Measurements from ENCODE around the gene ZNF516.

Gene ZNF516

DNA sequence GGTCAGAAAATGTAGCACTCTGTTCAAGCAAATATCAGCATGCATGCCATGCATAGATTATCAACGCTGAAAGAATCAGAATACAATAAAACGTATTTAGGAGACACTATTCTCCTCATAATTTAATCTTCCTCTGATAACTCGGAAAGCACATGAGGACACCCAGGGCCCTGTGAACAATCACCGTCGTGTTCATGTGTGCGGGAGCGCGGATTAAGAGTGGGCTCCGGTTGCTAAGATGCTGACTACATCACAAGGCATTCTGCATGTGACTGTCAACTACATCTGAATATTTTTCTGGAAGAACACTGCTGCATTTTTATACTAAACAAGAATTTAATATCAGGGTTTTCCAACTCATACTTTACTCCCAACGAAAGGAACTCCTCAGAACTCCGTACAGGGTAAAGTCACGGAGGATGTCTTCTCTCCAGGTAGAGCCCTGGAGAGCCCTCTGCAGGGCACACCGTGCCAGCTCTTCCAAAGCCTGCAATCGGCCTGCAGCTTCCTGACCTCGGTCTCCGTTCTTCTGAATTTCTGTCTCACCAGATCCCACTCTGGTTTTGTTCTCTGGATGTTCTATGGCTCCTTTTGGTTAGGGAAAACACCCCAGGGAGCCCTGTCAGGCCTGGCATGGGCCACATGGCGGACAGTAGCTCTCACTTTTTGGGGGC lies 59.6 kb downstream of the ZNF516 start:
- no peak for DNase-seq

- DNase-seq, result no peak
Measured at GRCh38 chr18:76434452-76434851, 60.6 kb downstream of the ZNF516 start.

DNA sequence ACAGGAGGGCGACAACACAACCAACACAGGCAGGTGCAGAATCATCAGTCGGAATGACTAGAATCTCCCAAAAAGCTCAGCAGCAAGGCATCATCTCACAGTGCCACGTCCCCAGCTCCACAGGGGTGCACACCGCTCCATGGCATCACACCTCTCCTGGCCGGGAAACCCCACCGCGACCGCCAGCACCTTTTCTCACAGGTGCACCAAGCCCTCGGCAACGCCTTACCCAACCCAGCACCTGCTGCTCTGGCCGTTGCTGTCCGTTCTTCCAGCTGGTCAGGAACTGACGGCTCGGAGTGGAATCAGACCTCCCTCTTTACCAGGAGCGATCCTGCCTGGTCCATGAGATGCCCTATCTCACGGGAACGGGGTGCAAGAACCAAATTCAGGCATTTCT lies 61.3 kb downstream of the ZNF516 start:
- no peak for DNase-seq

DNA sequence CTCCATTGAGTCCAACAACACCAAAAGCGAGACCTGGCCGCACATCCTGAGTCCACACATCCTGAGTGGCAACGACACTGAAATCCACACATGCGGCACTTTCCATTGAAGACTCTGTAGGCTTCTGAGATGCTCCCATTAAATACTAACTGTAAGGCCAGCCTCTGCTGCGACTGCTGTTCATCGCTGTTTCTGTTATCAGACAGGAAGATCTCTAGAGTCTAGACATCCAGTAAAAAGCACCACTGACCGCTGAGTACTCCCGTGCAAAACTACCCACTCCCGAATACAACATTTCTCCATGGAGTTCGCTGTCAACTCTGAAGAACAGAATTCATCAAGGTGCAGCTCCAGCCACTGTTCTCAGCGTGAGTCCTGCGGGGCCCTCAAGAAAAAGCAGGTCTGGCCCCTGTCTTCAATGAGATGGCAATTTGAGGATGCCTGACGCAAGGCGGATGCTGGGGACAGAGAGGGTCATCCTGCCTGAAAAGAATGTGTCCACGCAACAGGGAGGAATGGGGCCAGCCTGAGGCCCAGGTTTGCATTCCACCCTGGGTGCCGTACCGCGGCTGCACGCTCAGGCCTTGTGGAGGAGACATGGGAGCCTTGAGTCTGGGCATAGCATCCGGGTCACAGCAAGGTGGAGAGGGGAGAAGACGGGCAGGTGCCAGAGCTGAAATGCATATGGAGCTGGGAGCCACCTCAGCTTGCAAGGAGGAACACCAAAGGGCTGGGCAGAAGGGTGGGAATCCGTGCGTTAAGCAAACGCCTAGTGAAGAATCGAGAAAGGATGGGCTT lies 61.9 kb downstream of the ZNF516 start:
- DNase-seq, result no peak

DNA sequence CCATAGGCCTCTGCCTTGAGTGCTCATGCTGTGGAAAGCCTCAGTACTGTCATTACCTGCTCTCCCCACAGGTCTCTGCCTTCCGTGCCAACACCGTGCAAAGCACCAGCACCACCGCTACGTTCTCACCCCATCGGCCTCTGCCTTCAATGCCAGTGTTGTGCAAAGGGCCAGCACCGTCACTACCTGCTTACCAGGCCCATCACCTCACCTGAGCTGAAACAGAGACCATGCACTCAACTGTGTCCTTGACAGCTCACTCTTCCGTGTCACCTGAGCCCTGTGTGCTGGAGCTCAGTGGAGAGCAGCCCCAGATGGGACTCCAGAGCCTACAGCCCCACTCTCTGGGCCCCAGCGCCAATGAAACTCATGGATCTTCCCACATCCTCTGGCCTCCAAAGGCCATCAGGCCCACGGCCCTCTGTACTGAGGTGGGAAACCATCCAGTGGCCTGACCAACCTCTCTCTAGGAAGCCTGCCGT lies 62.7 kb downstream of the ZNF516 start:
- no peak for DNase-seq

DNA sequence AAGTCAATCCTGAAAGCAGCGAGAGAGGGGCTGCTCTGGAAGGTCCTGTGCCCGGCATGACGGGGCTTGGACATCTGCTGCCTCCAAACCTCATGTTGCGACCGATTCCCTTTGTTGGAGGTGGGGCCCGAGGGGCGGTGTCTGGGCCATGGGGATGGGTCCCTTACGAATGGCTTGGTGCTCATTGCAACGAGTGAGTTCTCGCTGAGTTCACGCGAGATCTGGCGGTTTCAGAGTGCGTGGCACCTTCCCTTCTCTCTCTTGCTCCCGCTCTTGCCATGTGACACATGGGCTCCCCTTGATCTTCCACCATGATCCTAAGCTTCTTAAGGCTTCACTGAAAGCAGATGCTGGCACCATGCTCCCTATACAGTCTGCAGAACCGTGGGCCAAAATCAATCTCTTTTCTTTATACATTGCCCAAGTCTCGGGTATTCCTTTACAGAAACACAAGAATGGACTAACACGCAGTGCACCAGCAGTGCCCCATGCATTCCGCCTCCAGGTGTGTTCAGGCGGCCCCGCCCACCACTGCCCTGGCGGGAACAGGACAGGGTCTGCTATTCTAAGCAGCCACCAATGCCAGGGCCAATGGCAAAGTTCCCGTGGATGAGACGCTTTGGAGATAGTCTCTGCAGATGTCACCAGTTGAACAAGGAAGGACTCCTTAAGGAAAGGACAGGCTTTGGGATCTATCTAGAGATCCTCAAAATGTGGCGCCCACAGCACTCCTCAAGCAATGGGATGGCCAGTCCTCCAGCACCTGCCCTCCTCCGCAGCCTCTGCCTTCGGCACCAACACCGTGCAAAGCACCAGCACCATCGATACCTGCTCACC lies 63.4 kb downstream of the ZNF516 start:
- no peak for DNase-seq

DNA sequence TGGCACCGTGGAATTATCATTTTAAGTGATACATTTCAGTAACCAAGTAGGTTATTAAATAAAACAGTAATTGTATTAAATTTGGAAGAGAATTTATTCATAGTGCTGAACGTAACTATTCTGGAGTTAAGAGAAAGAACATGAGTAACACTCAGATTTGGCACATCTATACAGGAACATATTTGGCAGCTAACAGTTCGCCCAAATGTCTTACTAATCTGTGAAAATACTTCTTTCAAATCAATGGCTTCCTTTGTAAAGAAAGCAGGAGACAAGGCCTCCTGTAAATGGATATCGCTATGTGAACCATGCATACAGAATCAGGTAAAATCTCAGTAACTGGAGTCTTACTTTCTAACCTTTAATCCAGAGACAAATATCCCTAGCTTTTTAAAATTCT lies 64.4 kb downstream of the ZNF516 start:
- DNase-seq, result no peak

DNA sequence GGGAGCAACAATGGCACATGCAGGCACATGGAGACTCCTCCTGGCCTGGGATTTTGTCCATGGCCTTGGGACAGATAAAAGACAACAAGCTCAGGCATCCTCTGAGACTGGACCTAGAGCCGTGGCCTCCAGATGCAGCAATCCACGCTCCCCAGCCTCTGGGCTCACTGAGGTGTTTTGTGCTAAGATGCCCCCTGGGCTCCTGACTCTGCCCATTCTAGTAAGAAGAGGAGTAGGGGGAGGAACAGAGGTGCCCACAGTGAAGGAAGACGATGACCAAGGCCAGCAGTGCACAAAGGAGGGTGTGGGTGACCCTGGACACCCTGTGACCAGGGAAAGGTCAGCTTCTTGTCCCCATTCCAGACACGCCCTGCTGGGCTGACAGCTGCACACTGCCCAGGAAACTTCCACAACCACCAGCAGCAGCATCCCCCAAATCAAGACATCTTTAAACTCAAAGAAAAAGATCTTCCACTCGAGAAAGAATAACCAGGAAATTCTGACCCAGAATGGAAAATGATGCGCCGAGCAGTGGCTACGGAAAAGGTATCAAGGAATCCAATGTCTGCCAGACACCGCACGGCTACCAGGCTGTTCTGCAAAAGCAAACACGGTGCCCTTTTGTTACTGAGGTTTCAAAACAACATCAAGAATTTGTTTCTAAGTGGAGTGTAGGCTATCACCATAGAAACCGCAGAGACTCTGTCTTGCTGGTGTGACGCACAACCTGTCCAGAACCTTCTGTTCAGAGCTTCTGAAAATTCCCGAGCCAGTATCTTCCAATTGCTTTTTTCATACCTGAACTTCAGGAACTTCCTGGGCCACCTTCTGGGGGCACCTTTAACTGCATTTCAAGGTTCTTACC lies 65.5 kb downstream of the ZNF516 start:
- no peak for DNase-seq

DNA sequence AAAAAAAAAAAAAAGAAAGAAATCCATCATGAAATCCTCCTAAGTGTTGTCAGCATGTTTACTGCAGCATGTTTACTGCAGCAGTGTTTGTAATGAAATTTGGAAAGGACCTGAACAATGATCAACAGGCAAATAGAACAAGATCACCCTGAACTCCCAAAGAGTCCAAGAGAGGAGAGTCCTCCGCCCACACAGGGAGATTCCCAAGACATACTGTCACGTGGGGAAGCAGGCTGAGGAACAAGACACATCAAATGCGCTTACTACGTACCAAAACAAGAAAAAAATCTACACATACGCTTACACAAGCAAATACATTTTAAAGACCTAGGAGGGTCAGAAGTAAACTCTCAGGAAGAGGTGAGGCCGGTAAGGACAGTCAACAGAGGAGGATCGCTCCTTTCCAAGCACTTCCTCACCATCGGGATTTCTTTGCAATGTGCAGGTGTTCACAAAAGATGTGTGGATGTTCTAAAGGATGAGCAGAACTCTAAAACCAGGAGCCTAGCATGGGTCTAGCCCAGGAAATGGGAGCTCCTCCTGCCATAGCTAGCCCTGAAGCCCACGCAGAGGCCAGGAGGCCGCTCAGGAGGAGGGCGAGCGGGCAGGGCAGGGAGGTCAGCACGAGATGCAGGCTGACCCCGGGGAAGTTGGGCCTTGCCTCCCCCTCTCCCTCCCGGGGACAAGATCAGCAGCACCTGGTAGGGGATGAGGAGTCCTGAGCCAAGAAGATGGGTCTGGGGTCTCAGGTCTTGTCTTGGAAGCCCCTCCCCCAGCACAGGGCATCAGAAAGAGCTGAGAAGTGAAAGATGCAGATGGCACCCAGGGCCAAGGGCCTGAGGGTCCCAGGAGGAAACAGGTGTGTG lies 66.4 kb downstream of the ZNF516 start:
- no peak for DNase-seq

DNA sequence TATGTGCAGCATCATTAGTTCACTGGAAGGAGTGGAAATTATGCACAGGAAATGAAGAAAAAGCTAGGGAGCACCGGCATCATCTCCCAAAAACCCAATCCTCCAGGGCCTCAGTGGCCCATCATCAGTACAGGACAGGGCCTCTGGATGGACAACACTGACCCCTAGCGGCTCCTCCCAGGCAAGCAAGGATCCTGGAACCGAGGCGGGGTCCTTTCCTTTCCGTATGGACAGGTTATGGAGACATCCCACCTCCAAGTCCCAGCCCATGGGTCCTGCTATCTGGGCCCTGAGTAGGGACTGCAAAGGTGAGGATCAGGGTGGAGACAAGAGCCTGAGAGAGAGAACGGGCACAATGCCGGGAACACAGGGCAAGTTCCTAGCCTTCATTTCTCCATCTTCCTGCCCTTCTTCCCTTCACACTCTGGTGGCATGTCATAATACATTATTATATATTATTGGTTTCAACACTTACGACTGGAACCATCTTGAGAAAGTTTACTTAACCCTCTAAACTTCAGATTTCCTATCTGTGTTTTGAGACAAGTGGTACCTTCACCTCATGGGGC lies 68.2 kb downstream of the ZNF516 start:
- DNase-seq, result no peak

DNA sequence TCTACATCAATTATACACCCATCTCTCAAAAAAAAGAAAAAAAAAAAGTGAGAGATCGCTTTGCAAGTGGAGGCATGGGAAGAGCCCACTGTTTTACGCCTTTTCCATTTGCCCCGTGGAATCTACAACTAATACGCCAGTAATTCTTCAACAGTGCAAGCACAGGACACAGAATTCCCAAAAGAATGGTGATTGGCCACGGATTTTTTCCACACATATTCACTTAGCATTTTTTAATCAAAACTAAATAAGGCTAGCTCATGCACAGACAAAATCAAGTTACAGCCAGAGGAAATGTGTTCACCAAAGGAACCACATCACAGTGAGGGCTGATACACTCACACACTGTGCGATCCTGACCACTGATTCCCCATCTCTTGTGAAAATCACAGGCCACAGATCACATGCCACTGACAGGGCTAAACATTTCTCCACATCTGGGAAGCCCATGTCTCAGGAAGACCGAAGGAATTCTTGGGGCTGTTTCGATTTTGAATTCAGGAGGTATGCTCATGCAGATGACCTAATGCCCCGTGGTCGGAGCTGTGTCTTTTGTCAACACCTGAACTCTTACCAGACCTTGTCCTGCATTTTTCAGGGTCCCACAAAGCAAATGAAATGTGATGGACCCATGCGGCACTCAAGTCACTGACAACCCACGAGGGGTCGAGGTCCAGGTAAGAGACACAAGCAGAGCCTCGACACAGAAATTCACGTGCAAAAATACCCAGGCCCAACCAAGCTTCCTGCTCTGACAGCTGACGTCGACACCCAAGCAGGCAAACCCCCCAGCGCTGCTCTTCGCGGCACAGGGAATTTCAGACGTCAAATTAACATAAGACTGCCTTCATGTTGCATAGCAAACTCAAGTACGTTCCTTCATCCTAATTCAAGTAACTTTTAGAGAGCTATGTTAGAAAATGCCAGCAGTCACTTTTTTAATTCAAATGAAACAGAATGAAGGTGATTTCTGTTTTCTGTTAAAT lies 69.6 kb downstream of the ZNF516 start:
- DNase-seq, result no peak

GRCh38 chr18:76422838-76423237 lies 72.2 kb downstream of the ZNF516 start:
- DNase-seq, result no peak

GRCh38 chr18:76422121-76422520 lies 72.9 kb downstream of the ZNF516 start:
- DNase-seq, result no peak

DNA sequence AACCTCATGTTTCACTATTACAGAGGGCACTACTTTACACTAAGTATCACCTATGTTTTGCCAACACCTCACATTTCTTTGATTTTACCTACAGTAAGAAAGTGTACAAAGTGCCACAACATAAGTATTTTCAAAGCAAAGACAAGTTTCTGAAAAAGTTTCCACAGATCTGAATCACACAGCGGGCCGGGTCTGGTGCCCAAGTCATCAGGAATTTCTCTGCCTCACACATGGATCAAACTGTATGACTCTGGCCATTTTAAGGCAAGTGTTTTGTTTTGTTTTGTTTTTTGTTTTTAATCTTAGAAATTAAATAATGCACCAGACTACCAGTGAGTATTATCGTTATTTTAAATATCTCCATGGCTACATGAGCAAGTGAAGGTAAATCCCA lies 73.4 kb downstream of the ZNF516 start:
- no peak for DNase-seq

- no peak for DNase-seq
Measured at GRCh38 chr18:76420898-76421684, 74.0 kb downstream of the ZNF516 start.

DNA sequence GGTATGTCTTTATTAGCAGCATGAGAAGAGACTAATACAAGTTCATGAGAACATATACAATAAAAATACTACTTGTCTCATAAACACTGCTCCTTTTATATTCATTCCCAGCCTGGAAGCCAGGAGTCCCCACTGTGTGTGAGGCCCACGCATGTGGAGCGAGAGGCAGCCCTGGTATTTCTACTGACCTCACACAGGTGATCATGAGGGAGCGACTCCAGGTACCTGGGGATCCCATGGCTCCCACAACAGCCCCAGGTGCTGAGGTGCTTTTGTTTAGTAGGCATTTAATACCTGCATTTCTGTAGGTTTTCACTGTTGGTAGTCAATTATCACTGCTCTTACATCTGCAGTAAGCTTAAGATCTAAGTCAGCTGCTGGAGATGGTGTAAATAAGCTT lies 75.2 kb downstream of the ZNF516 start:
- no peak for DNase-seq

DNA sequence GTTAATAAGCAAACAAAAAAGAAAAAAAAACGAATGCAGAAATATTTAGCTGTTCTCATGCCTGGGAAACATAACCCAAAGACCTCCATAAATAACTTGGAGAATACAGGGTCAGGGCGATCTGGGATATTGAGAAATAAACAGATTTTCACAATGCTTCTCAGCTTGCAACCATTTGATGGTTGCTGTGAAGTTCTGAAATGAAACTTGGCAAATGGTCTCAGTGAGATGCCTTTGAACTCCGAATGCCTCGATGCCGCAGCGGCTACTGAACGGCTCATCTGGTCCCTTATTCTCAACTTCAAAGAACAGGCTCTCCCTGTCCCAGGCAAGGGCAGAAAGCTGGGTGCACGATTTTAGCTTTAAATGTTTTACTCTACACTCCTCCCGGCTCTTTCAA lies 78.1 kb downstream of the ZNF516 start:
- no peak for DNase-seq

- DNase-seq, result no peak
Measured at GRCh38 chr18:76414936-76415621, 80.0 kb downstream of the ZNF516 start.

All from NCI-H2107 (cell line).